ENCODE measurements around the gene SMURF2. TPM values are rescaled to one million over a fixed set of nuclear protein-coding genes. Genes with fewer than 3 reads are reported as not detected.

SMURF2 gene
- total and polyA plus RNA-seq, 9 of the 15 experiments (the other 6 are each of a cell fraction or from before 2014, with no cell fraction given), result 3.8 to 22.0 (median 14.8) TPM

- TF ChIP-seq CHD7 (IDR thresholded peaks at IDR 0.05; ENCODE audit: low read depth, low read length) (no peak), ZNF695 (CRISPR knock-in tag; IDR thresholded peaks at IDR 0.05) (no peak), ASH1L (IDR thresholded peaks at IDR 0.05; ENCODE audit: borderline replicate concordance, low read depth, partially characterized antibody) (no peak), KAT8 (IDR thresholded peaks at IDR 0.05; ENCODE audit: low read depth) (no peak), ELF1 (tag; IDR thresholded peaks at IDR 0.05) (peak; percentile 55; the same call in 1 of the 2 replicates), ZFP1 (CRISPR knock-in tag; IDR thresholded peaks at IDR 0.05) (no peak), HLTF (IDR thresholded peaks at IDR 0.05) (no peak)
- TF ChIP-seq, protein P1, sequence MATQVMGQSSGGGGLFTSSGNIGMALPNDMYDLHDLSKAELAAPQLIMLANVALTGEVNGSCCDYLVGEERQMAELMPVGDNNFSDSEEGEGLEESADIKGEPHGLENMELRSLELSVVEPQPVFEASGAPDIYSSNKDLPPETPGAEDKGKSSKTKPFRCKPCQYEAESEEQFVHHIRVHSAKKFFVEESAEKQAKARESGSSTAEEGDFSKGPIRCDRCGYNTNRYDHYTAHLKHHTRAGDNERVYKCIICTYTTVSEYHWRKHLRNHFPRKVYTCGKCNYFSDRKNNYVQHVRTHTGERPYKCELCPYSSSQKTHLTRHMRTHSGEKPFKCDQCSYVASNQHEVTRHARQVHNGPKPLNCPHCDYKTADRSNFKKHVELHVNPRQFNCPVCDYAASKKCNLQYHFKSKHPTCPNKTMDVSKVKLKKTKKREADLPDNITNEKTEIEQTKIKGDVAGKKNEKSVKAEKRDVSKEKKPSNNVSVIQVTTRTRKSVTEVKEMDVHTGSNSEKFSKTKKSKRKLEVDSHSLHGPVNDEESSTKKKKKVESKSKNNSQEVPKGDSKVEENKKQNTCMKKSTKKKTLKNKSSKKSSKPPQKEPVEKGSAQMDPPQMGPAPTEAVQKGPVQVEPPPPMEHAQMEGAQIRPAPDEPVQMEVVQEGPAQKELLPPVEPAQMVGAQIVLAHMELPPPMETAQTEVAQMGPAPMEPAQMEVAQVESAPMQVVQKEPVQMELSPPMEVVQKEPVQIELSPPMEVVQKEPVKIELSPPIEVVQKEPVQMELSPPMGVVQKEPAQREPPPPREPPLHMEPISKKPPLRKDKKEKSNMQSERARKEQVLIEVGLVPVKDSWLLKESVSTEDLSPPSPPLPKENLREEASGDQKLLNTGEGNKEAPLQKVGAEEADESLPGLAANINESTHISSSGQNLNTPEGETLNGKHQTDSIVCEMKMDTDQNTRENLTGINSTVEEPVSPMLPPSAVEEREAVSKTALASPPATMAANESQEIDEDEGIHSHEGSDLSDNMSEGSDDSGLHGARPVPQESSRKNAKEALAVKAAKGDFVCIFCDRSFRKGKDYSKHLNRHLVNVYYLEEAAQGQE (IDR thresholded peaks at IDR 0.05; ENCODE audit: borderline replicate concordance), result no peak; the same call in 1 of the 2 replicates
- TF ChIP-seq, protein P1 (CRISPR knock-in tag; IDR thresholded peaks at IDR 0.05; ENCODE audit: low read depth), result no peak
Measured at GRCh38 chr17:64537488-64537887, 124.6 kb downstream of the SMURF2 start (continued).

Measured in K562 (cell line).